Kidney (tissue), 14 donors: ENCODE data around the gene CFAP43. TPM values are rescaled to one million over a fixed set of nuclear protein-coding genes. Genes with fewer than 3 reads are reported as not detected.

Experiments used
- DNase-seq, 5 donors: peaks; one replicate each; pipeline ENCODE4 v3.0.0-alpha.2; 2013 to 2020
- FAIRE-seq: peaks from 2 replicates; lab custom pipeline; 2012; peaks lifted over from hg19 to GRCh38; lab: Jason Lieb, UNC
- H3K27ac ChIP-seq, 2 donors: one replicate each; pipeline ENCODE4 v1.7.0; 2013; ENCODE audit warnings: low read depth in 2 of 2, low read length in 2 of 2, inconsistent platforms in 1 of 2
- H3K27me3 ChIP-seq: one replicate; pipeline ENCODE4 v1.7.1; 2013; ENCODE audit warnings: low read length, inconsistent platforms; ENCODE audit not compliant: control insufficient read depth, insufficient read depth
- H3K36me3 ChIP-seq, 3 donors: one replicate each; pipeline versions ENCODE4 v1.7.0 to v1.7.1; 2013; ENCODE audit warnings: low read length in 3 of 3, control low read depth in 1 of 3, inconsistent platforms in 1 of 3; ENCODE audit not compliant: insufficient read depth in 3 of 3, control insufficient read depth in 2 of 3
- H3K4me1 ChIP-seq, 3 donors: one replicate each; pipeline versions ENCODE4 v1.7.0 to v1.7.1; 2013; ENCODE audit warnings: low read length in 3 of 3, inconsistent platforms in 1 of 3, low read depth in 1 of 3; ENCODE audit not compliant: control insufficient read depth in 2 of 3, insufficient read depth in 2 of 3
- H3K4me3 ChIP-seq, 3 donors: one replicate each; pipeline versions ENCODE4 v1.7.0 to v1.8.1; 2013; ENCODE audit warnings: low read length in 3 of 3, control low read depth in 1 of 3, inconsistent platforms in 1 of 3
- H3K9ac ChIP-seq, 3 donors: one replicate each; pipeline versions ENCODE4 v1.7.0 to v1.7.1; 2013; ENCODE audit warnings: low read length in 3 of 3, control low read depth in 1 of 3, inconsistent platforms in 1 of 3
- H3K9me3 ChIP-seq, 3 donors: one replicate each; pipeline versions ENCODE4 v1.7.0 to v1.7.1; 2013; ENCODE audit warnings: low read length in 3 of 3, control low read depth in 1 of 3, inconsistent platforms in 1 of 3; ENCODE audit not compliant: control insufficient read depth in 2 of 3, insufficient read depth in 1 of 3
- CTCF ChIP-seq: IDR thresholded peaks from 3 replicates; pipeline ENCODE4 v1.5.1; 2012; ENCODE audit warnings: mild to moderate bottlenecking, moderate library complexity, borderline replicate concordance; ENCODE audit not compliant: insufficient read depth; ENCODE audit errors: extremely low read depth
- intact Hi-C: fragments of 100-400 bp; cut with DNase I; formaldehyde crosslinking; loops from one replicate; pipeline ENCODE4 v1.11.1; 2022
- microRNA-seq: library from miRNA; unstranded; fragments of <30 nt; microRNA quantifications from one replicate; pipeline ENCODE4 v1.2.0, GENCODE V29; 2020
- polyA plus RNA-seq: library from polyadenylated mRNA; stranded (reverse); fragments of 350-450 nt; fragmentation: Illumina TruSeq; extraction: RNeasy Lipid Tissue Mini Kit (QIAGEN cat#74804); gene quantifications from one replicate; pipeline ENCODE4 v1.2.3, GENCODE V29; 2014; ENCODE audit warnings: low read depth, low replicate concordance; ENCODE audit not compliant: insufficient read depth
- total RNA-seq: library from RNA; stranded (reverse); fragmentation: NEBNext Ultra II Directional; extraction: Animal tissue kit (Norgen Biotek cat#: 25700); gene quantifications from one replicate; pipeline ENCODE4 v1.2.1, GENCODE V29; 2021
- donor health status: control.
- donor health status: control.
- donor health status: control.
- donor health status: control.
- donor health status: control.
- donor health status: DM: yes; HTN: yes; CAD: no.
- donor health status: Normal renal cell carcinoma (clear cell type).

Gene CFAP43
- total and polyA plus RNA-seq, 2 donors from 2014 or later, result 3.1 to 7.2 TPM

GRCh38 chr10:104080762-104081161 lies 151.4 kb downstream of the CFAP43 start:
- peak in 1 of 5 donors; percentile 29 for DNase-seq
- H3K36me3 ChIP-seq, result no peaks in the 10 kb centered on the region
- TF ChIP-seq CTCF, result peak; percentile 36
- intact Hi-C loops, result no loop called here
- no peak overlapping the region for H3K9ac ChIP-seq
- no peaks in the 10 kb centered on the region for H3K27me3 ChIP-seq
- no peak overlapping the region for H3K27ac ChIP-seq
- no peak for FAIRE-seq
- no peaks in the 10 kb centered on the region for H3K9me3 ChIP-seq
- no peak overlapping the region for H3K4me3 ChIP-seq
- H3K4me1 ChIP-seq, result peaks cover 0 to 10% (median 0%) of the 10 kb centered on the region in 3 donors

Small RNAs within 50 kb of the gene (microRNA-seq; reads per million reads assigned to microRNA genes)
- gene MIR4482 (not detected), gene MIR609 (not detected)

Other genes starting within 250 kb of the CFAP43 start
- 10.8 TPM for gene COL17A1, start 146.5 kb downstream of the CFAP43 start, total RNA-seq
- gene COL17A1, start 146.5 kb downstream of the CFAP43 start, polyA plus RNA-seq, result 0.58 TPM
- 9.3 TPM for gene SFR1, start 110.2 kb downstream of the CFAP43 start, total RNA-seq
- 7.3 TPM for gene SFR1, start 110.2 kb downstream of the CFAP43 start, polyA plus RNA-seq
- gene GSTO1, start 22.5 kb upstream of the CFAP43 start, total RNA-seq, result 83.7 TPM
- gene GSTO1, start 22.5 kb upstream of the CFAP43 start, polyA plus RNA-seq, result 263 TPM
- gene GSTO2, start 36.8 kb upstream of the CFAP43 start, total RNA-seq, result 22.3 TPM
- gene GSTO2, start 36.8 kb upstream of the CFAP43 start, polyA plus RNA-seq, result 56.7 TPM
- 21.6 TPM for gene ITPRIP, start 106.1 kb upstream of the CFAP43 start, total RNA-seq
- 9.0 TPM for gene ITPRIP, start 106.1 kb upstream of the CFAP43 start, polyA plus RNA-seq
- 0.35 TPM for gene CFAP58, start 121.5 kb upstream of the CFAP43 start, total RNA-seq
- gene CFAP58, start 121.5 kb upstream of the CFAP43 start, polyA plus RNA-seq, result 0.19 TPM